Activated T-cell treated with anti-CD3 and anti-CD28 coated beads, Interleukin-2, amount 50 U/mL, for 72 hours (primary cell): ENCODE results near the gene TACC3. TPM values are rescaled to one million over a fixed set of nuclear protein-coding genes. Genes with fewer than 3 reads are reported as not detected.
A peak's percentile ranks its signal among the peaks of the same experiment; 100 is the strongest.

Source experiments
- ATAC-seq, 2 donors: fragments of 150-1000 bp; cut with Tn5 transposase; replicated peaks in 1 of 2; 2 replicates each; pipeline ENCODE4 v1.10.0; 2021; ENCODE audit warnings: moderate library complexity in 2 of 2, mild to moderate bottlenecking in 1 of 2
- DNase-seq, 2 donors: peaks; one replicate each; pipeline ENCODE4 v3.0.0; 2021 to 2022; ENCODE audit warnings: mixed read lengths in 1 of 2
- H3K27ac Mint-ChIP-seq: one replicate; pipeline ENCODE4 v1.8.0; 2022; ENCODE audit warnings: mild to moderate bottlenecking, moderate library complexity, mixed read lengths
- H3K27me3 Mint-ChIP-seq: one replicate; pipeline ENCODE4 v1.8.0; 2022; ENCODE audit warnings: low read depth, mixed read lengths
- H3K36me3 Mint-ChIP-seq, 2 donors: one replicate each; pipeline ENCODE4 v1.8.0; 2022; ENCODE audit warnings: mixed read lengths in 2 of 2, mild to moderate bottlenecking in 1 of 2; ENCODE audit not compliant: insufficient read depth in 2 of 2
- H3K4me1 Mint-ChIP-seq: one replicate; pipeline ENCODE4 v1.8.0; 2022; ENCODE audit warnings: low read depth, mixed read lengths
- H3K4me3 Mint-ChIP-seq, 2 donors: one replicate each; pipeline ENCODE4 v1.8.0; 2022; ENCODE audit warnings: mild to moderate bottlenecking in 2 of 2, mixed read lengths in 2 of 2, moderate library complexity in 2 of 2
- H3K9me3 Mint-ChIP-seq, 2 donors: one replicate each; pipeline ENCODE4 v1.8.0; 2022; ENCODE audit warnings: mixed read lengths in 2 of 2
- total RNA-seq, 2 donors: library from RNA; stranded (reverse); gene quantifications; one replicate each; pipeline ENCODE4 v1.2.3, GENCODE V29; 2022

Gene TACC3
- total RNA-seq, 2 donors from 2014 or later = 172 to 206 TPM

DNA sequence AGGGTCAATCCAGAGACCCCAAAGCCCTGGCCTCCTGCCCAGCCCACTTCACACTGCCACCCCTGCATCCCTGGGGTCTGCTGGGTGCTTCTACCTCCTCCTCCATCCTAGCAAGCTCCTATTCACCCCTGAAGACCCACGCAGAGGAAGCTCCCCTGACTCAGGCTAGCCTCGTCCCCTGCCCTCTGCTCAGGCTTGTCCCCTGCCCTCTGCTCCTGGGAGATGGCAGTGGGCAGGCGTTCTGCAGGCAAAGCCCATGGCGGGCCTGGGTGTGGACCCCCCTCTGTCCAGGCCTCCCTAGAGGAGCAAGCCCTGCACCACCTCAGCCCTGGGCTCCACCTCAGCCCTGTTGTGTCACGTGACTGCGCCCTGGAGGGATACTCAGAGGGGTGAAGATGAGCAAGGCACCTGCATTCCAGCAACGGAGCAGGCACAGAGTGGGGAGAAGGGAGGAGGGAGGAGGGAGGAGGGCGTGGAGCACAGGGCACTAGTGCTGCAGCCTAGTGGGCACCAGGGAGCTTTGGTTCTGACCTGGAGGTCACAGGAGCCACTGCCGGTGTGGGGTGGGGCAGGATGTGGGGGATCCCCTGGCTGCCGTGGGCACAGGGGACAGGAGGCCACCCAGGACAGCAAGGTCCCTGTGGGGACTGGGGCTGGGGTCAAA, 44.2 kb downstream of the TACC3 start:
- DNase-seq (no peak), ATAC-seq (no peak)
- Mint-ChIP-seq H3K4me1 (peaks cover 9% of the 10 kb centered on the region), H3K9me3 (no peaks in the 10 kb centered on the region), H3K4me3 (no peak overlapping the region), H3K36me3 (no peaks in the 10 kb centered on the region), H3K27me3 (peaks cover 6% of the 10 kb centered on the region), H3K27ac (no peak overlapping the region)

DNA sequence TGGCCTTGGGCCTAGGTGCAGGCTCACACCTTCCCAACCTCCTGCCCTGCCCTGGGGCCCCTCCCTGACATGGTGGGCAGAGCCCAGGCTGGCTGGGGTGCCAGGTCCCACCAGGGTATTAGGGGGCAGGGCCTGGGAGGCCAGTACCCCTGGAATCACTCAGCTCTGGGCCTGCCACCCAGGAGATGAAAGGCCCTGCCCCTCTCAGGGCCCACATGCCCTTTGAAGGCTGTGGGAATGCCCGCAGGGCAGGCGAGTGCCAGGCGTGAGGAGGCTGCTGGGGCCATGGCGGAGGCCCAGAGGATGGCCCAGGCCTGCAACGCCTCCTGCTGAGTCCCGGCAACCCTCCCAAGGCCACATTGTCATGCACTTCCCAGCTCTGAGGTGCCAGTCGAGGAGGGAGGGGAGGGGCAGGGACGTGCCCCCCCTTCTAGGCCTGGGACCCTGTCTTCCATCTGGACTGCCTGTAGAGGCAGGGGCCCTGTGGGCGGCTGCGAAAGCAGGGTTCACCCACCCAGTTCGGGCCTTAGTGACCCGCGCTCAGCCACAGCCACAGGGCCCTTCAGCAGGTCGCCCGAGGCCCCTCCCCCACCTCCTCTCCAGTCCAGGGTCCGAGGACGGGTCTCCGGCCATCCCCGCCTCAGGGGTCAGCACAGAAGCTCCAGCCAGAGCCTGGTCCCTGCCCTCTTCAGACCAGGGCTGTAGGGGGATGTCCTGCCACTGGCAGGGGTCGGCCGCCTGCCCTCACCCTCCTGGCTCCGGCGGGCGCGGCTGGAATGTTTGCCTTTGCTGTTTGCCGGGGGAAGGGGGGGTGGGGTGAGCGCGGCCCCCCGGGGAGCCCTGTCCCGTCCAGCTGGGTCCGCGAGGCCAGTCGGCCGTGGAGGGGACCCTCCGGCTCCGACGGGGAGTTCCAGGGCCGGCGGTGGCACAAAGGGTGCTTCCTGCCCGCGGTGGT, 45.1 kb downstream of the TACC3 start:
- no peak for ATAC-seq
- Mint-ChIP-seq H3K9me3 (no peaks in the 10 kb centered on the region), H3K4me1 (peaks cover 9% of the 10 kb centered on the region), H3K27ac (no peak overlapping the region), H3K36me3 (no peaks in the 10 kb centered on the region), H3K4me3 (no peak overlapping the region), H3K27me3 (peaks cover 6% of the 10 kb centered on the region)
- DNase-seq = no peak

- Mint-ChIP-seq H3K9me3 (no peaks in the 10 kb centered on the region), H3K4me3 (no peak overlapping the region), H3K27ac (no peak overlapping the region), H3K4me1 (peaks cover 13% of the 10 kb centered on the region), H3K27me3 (peaks cover 5% of the 10 kb centered on the region), H3K36me3 (no peaks in the 10 kb centered on the region)
- ATAC-seq (peak; percentile 11 to 20), DNase-seq (no peak)
These were observed 45.9 kb downstream of the TACC3 start for GRCh38 chr4:1767061-1767769.

GRCh38 chr4:1767770-1768366, 46.5 kb downstream of the TACC3 start:
- ATAC-seq = peak; percentile 50 to 56
- H3K36me3 Mint-ChIP-seq = no peaks in the 10 kb centered on the region
- no peaks in the 10 kb centered on the region for H3K9me3 Mint-ChIP-seq

GRCh38 chr4:1768367-1769034, 47.2 kb downstream of the TACC3 start:
- Mint-ChIP-seq H3K27me3 (no peaks in the 10 kb centered on the region), H3K9me3 (no peaks in the 10 kb centered on the region), H3K27ac (no peak overlapping the region), H3K4me3 (peak overlapping the region; percentile 52 to 75), H3K4me1 (peaks cover 9% of the 10 kb centered on the region), H3K36me3 (no peaks in the 10 kb centered on the region)
- ATAC-seq (no peak), DNase-seq (no peak)

More at GRCh38 chr4:1767770-1768366, 46.5 kb downstream of the TACC3 start:
- peak in 1 of 2 donors; percentile 62 for DNase-seq
- Mint-ChIP-seq H3K4me1 (peaks cover 9% of the 10 kb centered on the region), H3K27ac (no peak overlapping the region), H3K4me3 (peak overlapping the region; percentile 52 to 75), H3K27me3 (no peaks in the 10 kb centered on the region)

GRCh38 chr4:1769692-1770091, 48.4 kb downstream of the TACC3 start:
- H3K4me3 Mint-ChIP-seq = no peak overlapping the region
- H3K9me3 Mint-ChIP-seq = no peaks in the 10 kb centered on the region
- ATAC-seq (no peak), DNase-seq (no peak)
- H3K27me3 Mint-ChIP-seq = no peaks in the 10 kb centered on the region
- no peak overlapping the region for H3K27ac Mint-ChIP-seq
- H3K4me1 Mint-ChIP-seq = peaks cover 9% of the 10 kb centered on the region
- no peaks in the 10 kb centered on the region for H3K36me3 Mint-ChIP-seq

GRCh38 chr4:1770245-1770644, 48.9 kb downstream of the TACC3 start:
- DNase-seq (no peak), ATAC-seq (no peak)
- no peaks in the 10 kb centered on the region for H3K36me3 Mint-ChIP-seq
- H3K4me3 Mint-ChIP-seq = no peak overlapping the region
- H3K27me3 Mint-ChIP-seq = no peaks in the 10 kb centered on the region
- H3K9me3 Mint-ChIP-seq = no peaks in the 10 kb centered on the region
- H3K27ac Mint-ChIP-seq = no peak overlapping the region
- peaks cover 9% of the 10 kb centered on the region for H3K4me1 Mint-ChIP-seq

DNA sequence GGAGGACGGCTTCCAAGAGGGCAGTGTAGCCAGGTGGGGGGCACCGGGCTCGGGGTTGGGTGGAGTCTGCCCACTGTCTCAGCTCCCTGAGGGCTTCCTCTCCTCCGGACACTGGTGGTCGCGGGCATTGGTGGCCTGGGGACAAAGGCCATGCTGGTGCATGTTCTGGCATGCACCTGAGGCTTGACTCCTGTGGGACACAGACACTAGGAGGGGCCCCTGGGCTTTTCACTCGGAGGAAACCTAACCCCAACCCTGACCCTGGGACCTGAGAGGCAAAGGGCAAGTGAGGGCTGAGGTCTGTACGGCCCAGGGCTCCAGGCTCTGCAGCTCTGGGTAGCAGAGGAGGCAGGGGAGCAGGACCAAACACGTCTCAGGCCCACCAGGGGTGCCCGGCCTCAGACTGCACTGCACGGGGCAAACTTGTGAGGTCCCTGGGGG, 49.5 kb downstream of the TACC3 start:
- no peak for ATAC-seq
- H3K27me3 Mint-ChIP-seq = no peaks in the 10 kb centered on the region

DNA sequence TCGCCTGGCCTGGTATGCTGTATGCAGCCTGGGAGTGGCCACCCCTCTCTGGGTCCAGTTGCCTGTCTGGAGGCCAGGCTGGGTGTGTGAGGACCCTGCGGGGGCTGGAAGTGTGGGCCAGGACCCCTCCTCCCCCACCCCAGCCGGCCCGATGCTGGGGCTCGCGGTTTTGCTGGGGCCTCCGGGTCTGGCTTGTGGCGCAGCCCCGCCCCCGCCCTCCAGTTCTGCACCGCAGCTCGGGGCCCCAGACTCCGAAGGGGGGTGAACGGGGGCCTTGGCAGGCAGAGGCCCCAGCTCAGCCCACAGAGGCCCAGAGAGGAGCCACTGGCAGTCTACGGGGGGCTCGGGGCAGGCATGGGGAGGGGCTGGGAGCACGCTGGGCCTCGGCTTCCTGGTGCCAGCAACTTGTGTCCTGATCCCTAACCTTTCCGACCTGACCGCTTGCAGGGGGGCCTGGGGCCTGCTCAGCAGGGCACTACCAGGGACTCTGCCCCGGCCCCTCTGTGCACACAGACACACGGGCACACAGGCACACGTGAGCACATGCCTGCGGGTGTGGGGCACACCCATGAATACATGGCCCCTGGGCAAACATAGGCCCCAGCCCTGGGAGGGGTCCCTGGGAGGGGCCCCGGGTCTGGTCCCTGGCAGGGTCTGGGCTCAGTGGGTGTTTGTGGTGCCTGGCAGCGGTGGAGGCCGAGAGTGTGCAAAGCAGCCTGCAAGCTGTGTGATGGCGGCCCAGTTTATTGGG, 50.4 kb downstream of the TACC3 start:
- Mint-ChIP-seq H3K9me3 (no peaks in the 10 kb centered on the region), H3K36me3 (no peaks in the 10 kb centered on the region), H3K27me3 (no peaks in the 10 kb centered on the region), H3K4me1 (peaks cover 9% of the 10 kb centered on the region), H3K4me3 (peak overlapping the region in 1 of 2 donors; percentile 24), H3K27ac (no peak overlapping the region)
- DNase-seq (peak in 1 of 2 donors; percentile 50), ATAC-seq (peak; percentile 27 to 65)

More for the DNA sequence above, 49.5 kb downstream of the TACC3 start:
- H3K36me3 Mint-ChIP-seq = no peaks in the 10 kb centered on the region
- no peak for DNase-seq
- no peak overlapping the region for H3K27ac Mint-ChIP-seq
- no peaks in the 10 kb centered on the region for H3K9me3 Mint-ChIP-seq
- H3K4me3 Mint-ChIP-seq = no peak overlapping the region
- peaks cover 9% of the 10 kb centered on the region for H3K4me1 Mint-ChIP-seq

GRCh38 chr4:1772853-1773538, 51.7 kb downstream of the TACC3 start:
- no peak for DNase-seq
- no peaks in the 10 kb centered on the region for H3K36me3 Mint-ChIP-seq
- H3K27me3 Mint-ChIP-seq = no peaks in the 10 kb centered on the region
- no peak overlapping the region for H3K4me3 Mint-ChIP-seq
- no peaks in the 10 kb centered on the region for H3K9me3 Mint-ChIP-seq
- H3K27ac Mint-ChIP-seq = no peak overlapping the region
- peaks cover 9% of the 10 kb centered on the region for H3K4me1 Mint-ChIP-seq
- ATAC-seq = no peak

- Mint-ChIP-seq H3K27ac (no peak overlapping the region), H3K36me3 (no peaks in the 10 kb centered on the region), H3K4me1 (peaks cover 5% of the 10 kb centered on the region), H3K27me3 (no peaks in the 10 kb centered on the region), H3K9me3 (no peaks in the 10 kb centered on the region), H3K4me3 (no peak overlapping the region)
- ATAC-seq (no peak), DNase-seq (no peak)
These were observed 52.4 kb downstream of the TACC3 start for GRCh38 chr4:1773754-1774153.
